Stimulated activated CD4-positive, alpha-beta T cell treated with anti-CD3 and anti-CD28 coated beads, Interleukin-1b, Interleukin-23, amount 100 ng/mL, for 24 hours (primary cell): ENCODE data around the gene ZNF304.
"Not testable (repeated sequence)": the region's sequence is repeated elsewhere in the genome, so short reads cannot be mapped to it uniquely, and the experiment has no call there.

Experiments used
- DNase-seq, 4 experiments: peaks; one replicate each; pipeline ENCODE4 v3.0.0-alpha.2; 2020; ENCODE audit warnings: low read depth in 4 of 4, low spot score in 1 of 4

Gene ZNF304

GRCh38 chr19:57359300-57359699, 8.2 kb downstream of the ZNF304 start:
- no peak for DNase-seq

GRCh38 chr19:57362419-57362818, 11.3 kb downstream of the ZNF304 start:
- DNase-seq, result no peak

- peak; percentile 90 to 98 (median 94) for DNase-seq
These were observed 12.1 kb downstream of the ZNF304 start, which contains the start of the genes TRAPPC2B and ZNF547 for GRCh38 chr19:57362997-57363687. TRAPPC2B (plus strand) TSS chr19:57363551; CDS start chr19:57364834, 1,283 bp downstream. ZNF547 (plus strand) TSS chr19:57363551; CDS start chr19:57368556, 5,005 bp downstream.

GRCh38 chr19:57363688-57364181, 12.7 kb downstream of the ZNF304 start:
- no peak for DNase-seq

- DNase-seq, result no peak
These were observed 15.7 kb downstream of the ZNF304 start for GRCh38 chr19:57366776-57367175.

- DNase-seq, result no peak
These were observed 23.1 kb downstream of the ZNF304 start for GRCh38 chr19:57374179-57374578.

GRCh38 chr19:57374647-57375046, 23.6 kb downstream of the ZNF304 start:
- not testable (repeated sequence) for DNase-seq

GRCh38 chr19:57376151-57376550, 25.1 kb downstream of the ZNF304 start:
- no peak for DNase-seq

GRCh38 chr19:57377498-57378146, 26.6 kb downstream of the ZNF304 start:
- no peak for DNase-seq

- DNase-seq, result no peak
These were observed 29.9 kb downstream of the ZNF304 start for GRCh38 chr19:57380923-57381322.

GRCh38 chr19:57382806-57383488, 31.9 kb downstream of the ZNF304 start:
- no peak for DNase-seq

GRCh38 chr19:57389194-57389729, 38.2 kb downstream of the ZNF304 start:
- no peak for DNase-seq

- DNase-seq, result peak; percentile 88 to 96 (median 92)
These were observed 38.9 kb downstream of the ZNF304 start, which contains the start of gene ZNF548 for GRCh38 chr19:57389730-57390598. ZNF548 (plus strand) TSS chr19:57389854; CDS start chr19:57390100, 246 bp downstream.

- no peak for DNase-seq
These were observed 44.6 kb downstream of the ZNF304 start for GRCh38 chr19:57395710-57396109.

GRCh38 chr19:57398868-57399267, 47.8 kb downstream of the ZNF304 start:
- no peak for DNase-seq

- no peak for DNase-seq
These were observed 52.9 kb downstream of the ZNF304 start for GRCh38 chr19:57403737-57404563.

- DNase-seq, result peak in 3 of 4 experiments; percentile 36 to 61 (median 42)
These were observed 55.5 kb downstream of the ZNF304 start for GRCh38 chr19:57406516-57407123.
